ENCODE data around the gene PDYN. TPM values are rescaled to one million over a fixed set of nuclear protein-coding genes. Genes with fewer than 3 reads are reported as not detected.

Gene PDYN
- total RNA-seq, 4 donors from 2014 or later: not detected

DNA sequence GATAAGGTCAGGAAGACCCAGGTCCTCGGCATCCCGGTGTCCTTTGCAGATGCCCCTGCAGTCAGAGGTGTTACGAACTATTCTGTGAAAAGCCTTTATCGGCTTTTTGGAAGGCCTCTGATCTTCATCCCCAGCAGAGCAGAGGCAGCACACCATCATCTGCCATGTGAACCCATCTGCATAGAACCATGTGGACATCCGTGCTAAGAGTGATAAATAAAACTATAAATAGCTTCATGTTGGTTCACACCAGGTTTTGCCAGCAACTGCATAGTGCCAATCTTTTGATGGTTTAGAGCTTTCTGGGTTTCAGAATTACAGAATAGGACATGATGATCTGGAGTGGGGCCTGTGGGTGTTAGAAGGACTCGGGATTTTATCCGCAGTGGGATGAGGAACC is 65.1 kb downstream of the PDYN start:
- Histone ChIP-seq H3K27me3 (no peaks in the 10 kb centered on the region), H3K27ac (replicated peaks in 1 of 4) (no peak overlapping the region), H3K4me3 (no peak overlapping the region), H3K36me3 (peaks cover 0 to 42% (median 7%) of the 10 kb centered on the region in 4 donors), H3K9me3 (no peaks in the 10 kb centered on the region), H3K4me1 (peaks cover 6 to 11% (median 8%) of the 10 kb centered on the region in 4 donors)
- TF ChIP-seq, protein P1, sequence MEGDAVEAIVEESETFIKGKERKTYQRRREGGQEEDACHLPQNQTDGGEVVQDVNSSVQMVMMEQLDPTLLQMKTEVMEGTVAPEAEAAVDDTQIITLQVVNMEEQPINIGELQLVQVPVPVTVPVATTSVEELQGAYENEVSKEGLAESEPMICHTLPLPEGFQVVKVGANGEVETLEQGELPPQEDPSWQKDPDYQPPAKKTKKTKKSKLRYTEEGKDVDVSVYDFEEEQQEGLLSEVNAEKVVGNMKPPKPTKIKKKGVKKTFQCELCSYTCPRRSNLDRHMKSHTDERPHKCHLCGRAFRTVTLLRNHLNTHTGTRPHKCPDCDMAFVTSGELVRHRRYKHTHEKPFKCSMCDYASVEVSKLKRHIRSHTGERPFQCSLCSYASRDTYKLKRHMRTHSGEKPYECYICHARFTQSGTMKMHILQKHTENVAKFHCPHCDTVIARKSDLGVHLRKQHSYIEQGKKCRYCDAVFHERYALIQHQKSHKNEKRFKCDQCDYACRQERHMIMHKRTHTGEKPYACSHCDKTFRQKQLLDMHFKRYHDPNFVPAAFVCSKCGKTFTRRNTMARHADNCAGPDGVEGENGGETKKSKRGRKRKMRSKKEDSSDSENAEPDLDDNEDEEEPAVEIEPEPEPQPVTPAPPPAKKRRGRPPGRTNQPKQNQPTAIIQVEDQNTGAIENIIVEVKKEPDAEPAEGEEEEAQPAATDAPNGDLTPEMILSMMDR (IDR thresholded peaks at IDR 0.05): no peak
- TF ChIP-seq POLR2AphosphoS5 (IDR thresholded peaks at IDR 0.05) (no peak), POLR2A (IDR thresholded peaks at IDR 0.05; ENCODE audit: low read depth) (no peak), EP300 (IDR thresholded peaks at IDR 0.05) (no peak)
- DNase-seq (ENCODE audit: extremely low spot score): no peak
- intact Hi-C loops (cut with DNase I): no loop called here
- WGBS: 80% methylated on average over 7 of the region's 7 CpGs

Other genes with a start within 250 kb of the PDYN start
- gene SIRPA, start 98.7 kb downstream of the PDYN start, total RNA-seq: 10 to 100 TPM; 19.5 to 39.8 (median 32.5) TPM
- gene STK35, start 107.8 kb upstream of the PDYN start, total RNA-seq: 10 to 100 TPM; 19.2 to 24.1 (median 22.8) TPM

All from esophagus muscularis mucosa (tissue), 4 donors.